GM23338 (cell line): ENCODE measurements around the gene EGFL7. TPM values are rescaled to one million over a fixed set of nuclear protein-coding genes. Genes with fewer than 3 reads are reported as not detected.

Experiments used
- ATAC-seq: fragments of 200-7000 bp; cut with Tn5 transposase; 3 replicates; pipeline ENCODE4 v1.9.1; 2020
- DNase-seq: peaks from one replicate; pipeline ENCODE4 v3.0.0-alpha.2; 2015; ENCODE audit warnings: low spot score
- H2AFZ ChIP-seq: fragments of 200-600 bp; sonication (generic); 2 replicates; pipeline ENCODE4 v1.8.0; 2016; ENCODE audit warnings: antibody characterized with exemption, mild to moderate bottlenecking, moderate library complexity
- H3F3A ChIP-seq: fragments of 200-600 bp; sonication (generic); replicated peaks from 2 replicates; pipeline ENCODE4 v1.8.0; 2017; ENCODE audit warnings: antibody characterized with exemption, mixed run types, low read depth
- H3K27ac ChIP-seq: fragments of 200-600 bp; sonication (generic); 2 replicates; pipeline ENCODE4 v1.6.1; 2016; ENCODE audit warnings: low read depth
- H3K27me3 ChIP-seq: fragments of 200-600 bp; sonication (generic); 2 replicates; pipeline ENCODE4 v1.8.0; 2016; ENCODE audit warnings: mild to moderate bottlenecking, mixed run types, moderate library complexity; ENCODE audit not compliant: insufficient read depth
- H3K36me3 ChIP-seq: fragments of 200-600 bp; sonication (generic); 2 replicates; pipeline ENCODE4 v1.8.0; 2016; ENCODE audit warnings: mild to moderate bottlenecking; ENCODE audit not compliant: insufficient read depth
- H3K4me1 ChIP-seq: fragments of 200-600 bp; sonication (generic); 2 replicates; pipeline ENCODE4 v1.8.0; 2016; ENCODE audit warnings: mild to moderate bottlenecking, moderate library complexity; ENCODE audit not compliant: insufficient read depth
- H3K4me2 ChIP-seq: fragments of 200-600 bp; sonication (generic); 2 replicates; pipeline ENCODE4 v1.7.1; 2017; ENCODE audit warnings: mixed run types
- H3K4me3 ChIP-seq: fragments of 200-600 bp; sonication (generic); 2 replicates; pipeline ENCODE4 v1.6.1; 2016; ENCODE audit warnings: mixed run types
- H3K79me2 ChIP-seq: fragments of 200-600 bp; sonication (generic); replicated peaks from 2 replicates; pipeline ENCODE4 v1.8.0; 2017; ENCODE audit warnings: mild to moderate bottlenecking; ENCODE audit not compliant: insufficient read depth
- H3K9me2 ChIP-seq: fragments of 200-600 bp; sonication (generic); 2 replicates; pipeline ENCODE4 v1.8.0; 2017; ENCODE audit not compliant: insufficient read depth
- H4K20me1 ChIP-seq: fragments of 200-600 bp; sonication (generic); replicated peaks from 2 replicates; pipeline ENCODE4 v1.8.0; 2017; ENCODE audit warnings: mild to moderate bottlenecking; ENCODE audit not compliant: insufficient read depth
- H3K27ac Mint-ChIP-seq: 2 replicates; pipeline ENCODE4 v1.8.0; 2020; ENCODE audit warnings: inconsistent platforms, mild to moderate bottlenecking, moderate library complexity, mixed read lengths
- H3K27me3 Mint-ChIP-seq: 3 replicates; pipeline ENCODE4 v1.8.0; 2022; ENCODE audit warnings: low read depth, mild to moderate bottlenecking, moderate library complexity, mixed read lengths, inconsistent platforms; ENCODE audit not compliant: insufficient read depth, poor library complexity
- H3K36me3 Mint-ChIP-seq: 3 replicates; pipeline ENCODE4 v1.8.0; 2021; ENCODE audit warnings: low read depth, mild to moderate bottlenecking, inconsistent platforms, moderate library complexity, mixed read lengths
- H3K4me1 Mint-ChIP-seq: 3 replicates; pipeline ENCODE4 v1.8.0; 2020; ENCODE audit warnings: mild to moderate bottlenecking, inconsistent platforms, mixed read lengths
- H3K4me3 Mint-ChIP-seq: 3 replicates; pipeline ENCODE4 v1.8.0; 2021; ENCODE audit warnings: moderate library complexity, mild to moderate bottlenecking, inconsistent platforms, mixed read lengths
- H3K9me3 Mint-ChIP-seq: 3 replicates; pipeline ENCODE4 v1.8.0; 2020; ENCODE audit warnings: moderate library complexity, mild to moderate bottlenecking, inconsistent platforms, mixed read lengths
- CREB1 ChIP-seq: fragments of 250-450 bp; sonication (Bioruptor Pico); IDR thresholded peaks from 2 replicates; pipeline ENCODE4 v1.5.0; 2020; ENCODE audit warnings: low read depth, mild to moderate bottlenecking, moderate library complexity
- EZH2 ChIP-seq: fragments of 200-600 bp; sonication (generic); IDR thresholded peaks from one replicate; pipeline ENCODE4 v1.8.0; 2017; ENCODE audit warnings: antibody characterized with exemption, mild to moderate bottlenecking, low read depth; ENCODE audit not compliant: unreplicated experiment
- EZH2phosphoT487 ChIP-seq: fragments of 200-600 bp; sonication (generic); IDR thresholded peaks from one replicate; pipeline ENCODE4 v1.8.1; 2018; ENCODE audit warnings: antibody characterized with exemption; ENCODE audit not compliant: unreplicated experiment
- JUNB ChIP-seq: IDR thresholded peaks from one replicate; pipeline ENCODE4 v1.6.1; 2016; ENCODE audit warnings: antibody characterized with exemption; ENCODE audit not compliant: unreplicated experiment
- NANOG ChIP-seq: IDR thresholded peaks from 2 replicates; pipeline ENCODE4 v1.6.1; 2016; ENCODE audit warnings: antibody characterized with exemption, borderline replicate concordance
- POLR2AphosphoS5 ChIP-seq: IDR thresholded peaks from 2 replicates; pipeline ENCODE4 v1.6.1; 2016; ENCODE audit warnings: antibody characterized with exemption, low read depth
- REST ChIP-seq: IDR thresholded peaks from one replicate; pipeline ENCODE4 v1.6.1; 2018; ENCODE audit warnings: antibody characterized with exemption; ENCODE audit not compliant: unreplicated experiment
- STAT1 ChIP-seq: IDR thresholded peaks from one replicate; pipeline ENCODE4 v1.6.1; 2016; ENCODE audit warnings: antibody characterized with exemption; ENCODE audit not compliant: unreplicated experiment
- ZNF114 ChIP-seq: fragments of 250-450 bp; sonication (Bioruptor Pico); IDR thresholded peaks from 2 replicates; pipeline ENCODE4 v1.5.0; 2020; ENCODE audit warnings: mild to moderate bottlenecking, moderate library complexity
- ZNF331 ChIP-seq: fragments of 250-450 bp; sonication (Bioruptor Pico); IDR thresholded peaks from 2 replicates; pipeline ENCODE4 v1.5.0; 2020; ENCODE audit warnings: low read depth, mild to moderate bottlenecking, moderate library complexity
- ZNF462 ChIP-seq: fragments of 250-450 bp; sonication (Bioruptor Pico); IDR thresholded peaks from 2 replicates; pipeline ENCODE4 v1.5.0; 2020; ENCODE audit warnings: mild to moderate bottlenecking, moderate library complexity
- polyA plus RNA-seq: library from polyadenylated mRNA; unstranded; fragments of >200 nt; fragmentation: Nextera tagmentation; extraction: Ambion mirVana; gene quantifications from 2 replicates; pipeline ENCODE4 v1.2.1, GENCODE V29; 2016
- total RNA-seq: library from RNA; depleted of rRNA; stranded (reverse); fragments of >200 nt; shearing (Covaris generic); gene quantifications from 2 replicates; pipeline ENCODE4 v1.2.3, GENCODE V29; 2014

The EGFL7 gene
- total and polyA plus RNA-seq, 2 experiments from 2014 or later, result 44.4 to 60.8 TPM

GRCh38 chr9:136619742-136620440, 42.8 kb upstream of the EGFL7 start (continued):
- TF ChIP-seq REST (no peak), NANOG (no peak), ZNF331 (no peak), STAT1 (no peak), CREB1 (CRISPR knock-in tag) (no peak), JUNB (no peak), EZH2phosphoT487 (no peak)

GRCh38 chr9:136620441-136621018, 42.2 kb upstream of the EGFL7 start:
- peak; percentile 8; the same call in 2 of the 3 replicates for ATAC-seq
- Mint-ChIP-seq H3K27ac (no peak overlapping the region), H3K4me3 (no peak overlapping the region), H3K4me1 (peaks cover 1% of the 10 kb centered on the region; the same call in 2 of the 3 replicates), H3K27me3 (peaks cover 5% of the 10 kb centered on the region), H3K9me3 (no peaks in the 10 kb centered on the region), H3K36me3 (no peaks in the 10 kb centered on the region)
- no peaks in the 10 kb centered on the region for H3K79me2 ChIP-seq
- no peaks in the 10 kb centered on the region for H3K36me3 ChIP-seq
- no peaks in the 10 kb centered on the region for H3K27me3 ChIP-seq
- H3K4me2 ChIP-seq, result no peak overlapping the region
- H3K4me1 ChIP-seq, result no peaks in the 10 kb centered on the region
- no peak overlapping the region for H3K4me3 ChIP-seq
- H3K9me2 ChIP-seq, result no peaks in the 10 kb centered on the region
- H4K20me1 ChIP-seq, result no peaks in the 10 kb centered on the region
- no peak overlapping the region for H2AFZ ChIP-seq
- DNase-seq, result no peak
- no peak overlapping the region for H3K27ac ChIP-seq
- no peaks in the 10 kb centered on the region for H3F3A ChIP-seq
- no peak for TF ChIP-seq CREB1 (CRISPR knock-in tag)
- no peak for TF ChIP-seq STAT1
- TF ChIP-seq ZNF462, result no peak
- no peak for TF ChIP-seq REST
- TF ChIP-seq ZNF114, result no peak
- no peak for TF ChIP-seq EZH2phosphoT487
- TF ChIP-seq ZNF331, result no peak
- TF ChIP-seq EZH2, result no peak
- no peak for TF ChIP-seq POLR2AphosphoS5
